Immature natural killer cell (primary cell): ENCODE measurements around the gene TMED3. TPM values are rescaled to one million over a fixed set of nuclear protein-coding genes. Genes with fewer than 3 reads are reported as not detected.

Experiments used
- DNase-seq, 3 donors: peaks; one replicate each; pipeline ENCODE4 v3.0.0; 2022; ENCODE audit warnings: mixed read lengths in 1 of 3
- H3K27ac Mint-ChIP-seq, 6 donors: one replicate each; pipeline ENCODE4 v1.8.0; 2020; ENCODE audit warnings: mixed read lengths in 6 of 6, mild to moderate bottlenecking in 5 of 6, inconsistent platforms in 4 of 6, moderate library complexity in 3 of 6
- H3K27me3 Mint-ChIP-seq, 3 donors: one replicate each; pipeline ENCODE4 v1.8.0; 2020 to 2021; ENCODE audit warnings: low read depth in 3 of 3, mild to moderate bottlenecking in 3 of 3, mixed read lengths in 3 of 3, moderate library complexity in 3 of 3, inconsistent platforms in 1 of 3
- H3K36me3 Mint-ChIP-seq, 3 donors: one replicate each; pipeline ENCODE4 v1.8.0; 2020; ENCODE audit warnings: mixed read lengths in 3 of 3, inconsistent platforms in 2 of 3, mild to moderate bottlenecking in 2 of 3
- H3K4me1 Mint-ChIP-seq, 2 donors: one replicate each; pipeline ENCODE4 v1.8.0; 2020; ENCODE audit warnings: inconsistent platforms in 2 of 2, mild to moderate bottlenecking in 2 of 2, mixed read lengths in 2 of 2, moderate library complexity in 1 of 2
- H3K4me3 Mint-ChIP-seq, 5 donors: one replicate each; pipeline ENCODE4 v1.8.0; 2020; ENCODE audit warnings: mild to moderate bottlenecking in 5 of 5, mixed read lengths in 5 of 5, inconsistent platforms in 3 of 5, moderate library complexity in 3 of 5
- H3K9me3 Mint-ChIP-seq, 6 donors: one replicate each; pipeline ENCODE4 v1.8.0; 2020; ENCODE audit warnings: mild to moderate bottlenecking in 6 of 6, mixed read lengths in 6 of 6, inconsistent platforms in 4 of 6, moderate library complexity in 3 of 6
- polyA plus RNA-seq, 3 donors: library from polyadenylated mRNA; unstranded; fragments of 300-500 nt; fragmentation: Illumina TruSeq; gene quantifications; one replicate each; pipeline ENCODE4 v1.2.3, GENCODE V29; 2021

TMED3 gene
- polyA plus RNA-seq, 3 donors from 2014 or later, result 53.6 to 82.4 (median 77.2) TPM

GRCh38 chr15:79332824-79333510, 22.1 kb downstream of the TMED3 start:
- Mint-ChIP-seq H3K27me3 (peaks cover 0 to 3% (median 0%) of the 10 kb centered on the region in 3 donors), H3K9me3 (no peaks in the 10 kb centered on the region), H3K4me1 (peaks cover 22 to 51% of the 10 kb centered on the region in 2 donors), H3K36me3 (peaks cover 0 to 4% (median 0%) of the 10 kb centered on the region in 3 donors), H3K27ac (peak overlapping the region in 1 of 6 donors; percentile 63), H3K4me3 (peak overlapping the region in 1 of 5 donors; percentile 15)
- DNase-seq, result no peak

GRCh38 chr15:79337591-79337990, 26.7 kb downstream of the TMED3 start:
- Mint-ChIP-seq H3K9me3 (no peaks in the 10 kb centered on the region), H3K4me1 (peaks cover 20 to 27% of the 10 kb centered on the region in 2 donors), H3K36me3 (peaks cover 0 to 4% (median 0%) of the 10 kb centered on the region in 3 donors), H3K27ac (no peak overlapping the region), H3K27me3 (peaks cover 0 to 1% (median 1%) of the 10 kb centered on the region in 3 donors), H3K4me3 (no peak overlapping the region)
- no peak for DNase-seq

GRCh38 chr15:79339588-79340314, 28.8 kb downstream of the TMED3 start:
- DNase-seq, result no peak
- peaks cover 20 to 27% of the 10 kb centered on the region in 2 donors for H3K4me1 Mint-ChIP-seq
- peak overlapping the region in 1 of 5 donors; percentile 48 for H3K4me3 Mint-ChIP-seq
- no peaks in the 10 kb centered on the region for H3K36me3 Mint-ChIP-seq
- H3K27me3 Mint-ChIP-seq, result peaks cover 0 to 1% (median 1%) of the 10 kb centered on the region in 3 donors
- peak overlapping the region in 4 of 6 donors; percentile 3 to 51 (median 43) for H3K27ac Mint-ChIP-seq
- H3K9me3 Mint-ChIP-seq, result no peaks in the 10 kb centered on the region

GRCh38 chr15:79340315-79340602, 29.3 kb downstream of the TMED3 start:
- Mint-ChIP-seq H3K27ac (no peak overlapping the region), H3K36me3 (no peaks in the 10 kb centered on the region), H3K27me3 (peaks cover 0 to 1% (median 1%) of the 10 kb centered on the region in 3 donors), H3K9me3 (no peaks in the 10 kb centered on the region), H3K4me1 (peaks cover 20 to 25% of the 10 kb centered on the region in 2 donors), H3K4me3 (no peak overlapping the region)
- DNase-seq, result no peak

GRCh38 chr15:79341396-79341795, 30.5 kb downstream of the TMED3 start:
- no peak overlapping the region for H3K27ac Mint-ChIP-seq

GRCh38 chr15:79349525-79349924, 38.6 kb downstream of the TMED3 start:
- H3K4me1 Mint-ChIP-seq, result no peaks in the 10 kb centered on the region
- no peak overlapping the region for H3K4me3 Mint-ChIP-seq
- no peaks in the 10 kb centered on the region for H3K9me3 Mint-ChIP-seq

More at GRCh38 chr15:79341396-79341795, 30.5 kb downstream of the TMED3 start:
- H3K4me1 Mint-ChIP-seq, result peaks cover 12 to 14% of the 10 kb centered on the region in 2 donors
- H3K4me3 Mint-ChIP-seq, result no peak overlapping the region
- no peak for DNase-seq
- H3K9me3 Mint-ChIP-seq, result no peaks in the 10 kb centered on the region
- H3K27me3 Mint-ChIP-seq, result peaks cover 0 to 1% (median 1%) of the 10 kb centered on the region in 3 donors
- peaks cover 0 to 3% (median 0%) of the 10 kb centered on the region in 3 donors for H3K36me3 Mint-ChIP-seq

GRCh38 chr15:79352206-79352605, 41.3 kb downstream of the TMED3 start:
- H3K27ac Mint-ChIP-seq, result no peak overlapping the region
- DNase-seq, result no peak
- H3K36me3 Mint-ChIP-seq, result no peaks in the 10 kb centered on the region
- no peaks in the 10 kb centered on the region for H3K9me3 Mint-ChIP-seq
- no peaks in the 10 kb centered on the region for H3K4me1 Mint-ChIP-seq
- peaks cover 0 to 1% (median 0%) of the 10 kb centered on the region in 3 donors for H3K27me3 Mint-ChIP-seq
- H3K4me3 Mint-ChIP-seq, result no peak overlapping the region

More at GRCh38 chr15:79349525-79349924, 38.6 kb downstream of the TMED3 start:
- H3K27me3 Mint-ChIP-seq, result no peaks in the 10 kb centered on the region
- no peak for DNase-seq
- peaks cover 0 to 6% (median 5%) of the 10 kb centered on the region in 3 donors for H3K36me3 Mint-ChIP-seq
- H3K27ac Mint-ChIP-seq, result no peak overlapping the region

GRCh38 chr15:79357566-79357965, 46.7 kb downstream of the TMED3 start:
- Mint-ChIP-seq H3K4me3 (no peak overlapping the region), H3K27ac (no peak overlapping the region), H3K9me3 (no peaks in the 10 kb centered on the region), H3K4me1 (no peaks in the 10 kb centered on the region), H3K27me3 (peaks cover 0 to 4% (median 1%) of the 10 kb centered on the region in 3 donors), H3K36me3 (peaks cover 0 to under 1% (median 0%) of the 10 kb centered on the region in 3 donors)
- DNase-seq, result no peak

- H3K36me3 Mint-ChIP-seq, result peaks cover 0 to 4% (median 0%) of the 10 kb centered on the region in 3 donors
- no peak overlapping the region for H3K4me3 Mint-ChIP-seq
- H3K27ac Mint-ChIP-seq, result no peak overlapping the region
Measured at GRCh38 chr15:79358069-79358468, 47.2 kb downstream of the TMED3 start.

GRCh38 chr15:79364571-79365240, 53.8 kb downstream of the TMED3 start:
- Mint-ChIP-seq H3K36me3 (peaks cover 0 to 4% (median 0%) of the 10 kb centered on the region in 3 donors), H3K27ac (no peak overlapping the region), H3K4me3 (no peak overlapping the region), H3K4me1 (no peaks in the 10 kb centered on the region), H3K9me3 (no peaks in the 10 kb centered on the region), H3K27me3 (no peaks in the 10 kb centered on the region)
- no peak for DNase-seq

More at GRCh38 chr15:79358069-79358468, 47.2 kb downstream of the TMED3 start:
- Mint-ChIP-seq H3K4me1 (no peaks in the 10 kb centered on the region), H3K27me3 (peaks cover 0 to 4% (median 1%) of the 10 kb centered on the region in 3 donors), H3K9me3 (no peaks in the 10 kb centered on the region)
- DNase-seq, result no peak

- peaks cover 0 to 4% (median 0%) of the 10 kb centered on the region in 3 donors for H3K36me3 Mint-ChIP-seq
- no peaks in the 10 kb centered on the region for H3K4me1 Mint-ChIP-seq
- H3K27me3 Mint-ChIP-seq, result no peaks in the 10 kb centered on the region
- no peak overlapping the region for H3K4me3 Mint-ChIP-seq
- H3K27ac Mint-ChIP-seq, result no peak overlapping the region
- DNase-seq, result no peak
- H3K9me3 Mint-ChIP-seq, result no peaks in the 10 kb centered on the region
Measured at GRCh38 chr15:79365765-79366164, 54.9 kb downstream of the TMED3 start.

GRCh38 chr15:79366691-79367090, 55.8 kb downstream of the TMED3 start:
- Mint-ChIP-seq H3K36me3 (peaks cover 0 to 4% (median 0%) of the 10 kb centered on the region in 3 donors), H3K9me3 (no peaks in the 10 kb centered on the region), H3K4me3 (no peak overlapping the region), H3K27ac (no peak overlapping the region), H3K4me1 (no peaks in the 10 kb centered on the region), H3K27me3 (no peaks in the 10 kb centered on the region)
- no peak for DNase-seq

- Mint-ChIP-seq H3K4me1 (no peaks in the 10 kb centered on the region), H3K27me3 (no peaks in the 10 kb centered on the region)
- no peak for DNase-seq
Measured at GRCh38 chr15:79370716-79371115, 59.8 kb downstream of the TMED3 start.

GRCh38 chr15:79371591-79371990, 60.7 kb downstream of the TMED3 start:
- no peak overlapping the region for H3K4me3 Mint-ChIP-seq
- no peaks in the 10 kb centered on the region for H3K27me3 Mint-ChIP-seq
- H3K9me3 Mint-ChIP-seq, result no peaks in the 10 kb centered on the region
- H3K27ac Mint-ChIP-seq, result no peak overlapping the region
- no peak for DNase-seq
- H3K4me1 Mint-ChIP-seq, result no peaks in the 10 kb centered on the region
- H3K36me3 Mint-ChIP-seq, result peaks cover 0 to 4% (median 0%) of the 10 kb centered on the region in 3 donors

More at GRCh38 chr15:79370716-79371115, 59.8 kb downstream of the TMED3 start:
- Mint-ChIP-seq H3K4me3 (no peak overlapping the region), H3K27ac (no peak overlapping the region), H3K36me3 (peaks cover 0 to 4% (median 0%) of the 10 kb centered on the region in 3 donors), H3K9me3 (no peaks in the 10 kb centered on the region)
